ENCODE data around the gene GALNT9. TPM values are rescaled to one million over a fixed set of nuclear protein-coding genes. Genes with fewer than 3 reads are reported as not detected.

The GALNT9 gene
- total RNA-seq, 1 experiment from 2014 or later: not detected

DNA sequence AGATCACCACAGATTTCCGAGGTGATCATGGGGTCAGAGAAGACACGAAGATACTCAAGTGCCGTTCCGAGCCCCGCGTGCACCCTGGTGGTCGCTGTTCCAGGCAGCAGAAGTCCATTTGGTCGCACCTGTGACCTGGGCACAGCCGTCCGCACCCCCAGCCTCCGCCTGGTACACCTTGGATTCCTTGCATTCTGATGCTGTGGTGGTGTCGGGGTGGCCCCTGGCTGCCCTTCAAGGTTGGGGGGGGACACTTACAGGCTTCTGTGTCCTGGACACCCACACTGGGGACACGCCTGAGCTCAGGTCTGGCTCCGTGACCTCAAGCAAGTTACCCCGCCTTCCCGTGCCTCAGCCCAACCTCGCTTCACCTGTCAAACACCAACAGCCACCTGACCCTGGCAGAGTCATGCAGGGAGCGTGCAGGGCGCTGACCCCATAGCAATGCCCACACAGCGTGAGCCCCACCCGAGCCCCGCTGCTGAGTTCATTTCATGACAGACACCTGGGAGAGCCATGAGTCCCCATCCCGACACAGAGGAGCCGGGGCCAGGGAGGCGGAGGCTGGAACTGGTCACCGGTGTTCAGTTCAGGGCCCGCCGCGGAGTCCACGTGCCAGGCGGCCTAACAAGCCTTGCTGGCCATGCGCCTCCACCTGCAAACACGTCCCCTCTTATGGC, 17.9 kb upstream of the GALNT9 start:
- in situ Hi-C loops (cut with HindIII; ENCODE audit: low pct_unique_long_range_greater_than_20kb, low sequenced_read_pairs): no loop called here
- no peak for DNase-seq (ENCODE audit: low read depth, low spot score)

DNA sequence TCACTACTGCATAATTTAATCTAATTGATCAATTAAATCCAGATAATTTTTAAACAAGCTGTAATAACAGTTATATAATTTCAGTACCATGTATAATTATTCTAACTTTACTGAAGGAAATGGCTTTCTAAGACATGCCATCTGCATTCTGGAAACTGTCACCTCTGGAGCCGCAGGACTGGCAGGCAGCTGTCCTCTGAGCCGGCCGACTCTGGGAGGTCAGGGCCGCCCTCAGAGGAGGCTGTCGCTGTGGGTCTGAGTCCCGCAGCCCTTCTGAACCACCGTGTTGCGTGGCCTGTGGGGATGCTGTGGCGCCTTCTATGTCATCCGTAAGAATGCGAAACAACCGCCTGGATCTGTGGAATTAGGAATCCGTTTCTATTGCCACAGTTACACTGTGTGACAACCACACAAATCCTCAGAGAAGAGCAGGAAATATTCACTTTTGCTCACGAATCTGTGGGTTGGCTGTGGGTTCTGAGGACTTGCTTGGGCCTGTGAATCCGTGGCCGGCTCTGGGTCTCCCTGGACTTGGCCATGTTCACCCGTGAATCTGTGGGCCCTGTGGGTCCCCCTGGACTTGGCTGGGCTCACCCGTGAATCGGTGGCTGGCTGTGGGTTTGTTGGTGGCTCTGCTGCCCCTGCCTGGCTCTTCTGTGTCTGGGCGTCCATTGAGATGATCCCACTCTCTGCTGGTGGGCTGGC, 17.2 kb upstream of the GALNT9 start:
- DNase-seq (ENCODE audit: low read depth, low spot score): no peak
- in situ Hi-C loops (cut with HindIII; ENCODE audit: low pct_unique_long_range_greater_than_20kb, low sequenced_read_pairs): no loop called here

DNA sequence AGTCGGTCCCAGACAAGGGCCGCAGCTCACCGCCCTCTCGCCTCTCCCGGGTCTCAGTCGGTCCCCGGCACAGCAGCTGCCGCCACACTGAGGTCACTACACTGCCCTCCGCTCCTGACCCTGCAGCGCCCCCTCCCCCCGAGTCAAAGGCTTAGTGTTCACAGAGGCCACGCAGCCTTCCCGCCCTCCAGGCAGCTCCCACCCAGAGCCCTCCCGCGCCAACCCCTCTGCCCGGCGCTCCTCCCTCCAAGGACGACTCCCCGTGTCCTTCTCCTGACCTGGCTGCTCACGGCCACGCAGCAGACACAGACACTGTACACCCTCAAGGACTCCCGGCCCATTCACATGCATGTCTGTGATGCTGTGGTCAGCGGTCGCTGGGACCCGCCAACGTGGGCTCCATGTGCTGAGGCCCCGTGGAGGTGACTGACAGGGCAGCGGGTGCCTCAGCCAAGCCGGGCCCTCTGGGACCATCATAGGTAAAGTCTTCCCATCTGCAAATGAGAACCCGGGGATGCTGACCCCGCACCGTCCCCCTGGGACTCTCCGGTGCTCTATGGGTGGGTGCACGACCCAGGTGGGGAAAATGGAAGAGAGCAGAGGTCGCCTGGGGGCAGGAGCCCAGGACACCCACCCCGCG, 16.3 kb upstream of the GALNT9 start:
- in situ Hi-C loops (cut with HindIII; ENCODE audit: low pct_unique_long_range_greater_than_20kb, low sequenced_read_pairs): no loop called here

DNA sequence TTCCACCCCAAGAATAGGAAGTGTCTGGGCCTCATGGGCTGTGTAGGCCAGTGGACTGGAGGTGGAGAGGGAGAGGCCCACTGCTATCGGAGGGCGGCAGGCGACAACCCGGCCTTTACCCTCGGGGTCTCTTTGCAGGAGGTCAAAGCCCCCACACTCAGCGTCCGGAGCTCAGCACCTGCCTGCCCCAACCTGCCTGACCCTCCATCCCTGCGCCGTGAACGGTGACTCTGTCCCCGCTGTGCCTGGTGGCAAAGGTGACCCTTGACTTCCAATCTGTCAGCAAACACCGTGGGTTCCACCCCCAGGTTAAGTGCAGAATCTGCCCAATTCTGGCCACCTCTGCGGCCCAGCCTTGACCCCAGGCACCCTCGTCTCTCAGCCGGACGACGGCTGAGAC, 15.7 kb upstream of the GALNT9 start:
- in situ Hi-C loops (cut with HindIII; ENCODE audit: low pct_unique_long_range_greater_than_20kb, low sequenced_read_pairs): no loop called here
- no peak for DNase-seq (ENCODE audit: low read depth, low spot score)

More for the DNA sequence above, 16.3 kb upstream of the GALNT9 start:
- no peak for DNase-seq (ENCODE audit: low read depth, low spot score)

DNA sequence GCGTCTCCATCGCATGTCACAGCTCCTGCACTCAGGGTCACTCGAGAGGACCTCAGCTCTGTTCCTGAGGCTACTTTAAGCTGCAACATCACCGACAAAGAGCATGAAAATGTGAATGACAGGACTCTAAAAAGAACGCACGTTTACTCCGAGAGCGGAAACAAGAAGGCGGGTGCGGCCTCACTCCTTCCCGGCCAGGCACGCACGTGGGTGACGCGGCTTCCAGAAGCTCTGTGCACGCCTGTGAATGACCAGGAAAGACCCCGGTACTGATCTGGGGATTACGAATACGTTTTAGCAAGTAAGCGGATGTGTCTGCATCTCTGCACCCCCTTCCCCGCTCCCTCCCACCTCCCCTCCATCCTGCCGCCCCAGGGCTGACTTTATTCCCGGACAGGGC, 15.2 kb upstream of the GALNT9 start:
- in situ Hi-C loops (cut with HindIII; ENCODE audit: low pct_unique_long_range_greater_than_20kb, low sequenced_read_pairs): no loop called here
- no peak for DNase-seq (ENCODE audit: low read depth, low spot score)

DNA sequence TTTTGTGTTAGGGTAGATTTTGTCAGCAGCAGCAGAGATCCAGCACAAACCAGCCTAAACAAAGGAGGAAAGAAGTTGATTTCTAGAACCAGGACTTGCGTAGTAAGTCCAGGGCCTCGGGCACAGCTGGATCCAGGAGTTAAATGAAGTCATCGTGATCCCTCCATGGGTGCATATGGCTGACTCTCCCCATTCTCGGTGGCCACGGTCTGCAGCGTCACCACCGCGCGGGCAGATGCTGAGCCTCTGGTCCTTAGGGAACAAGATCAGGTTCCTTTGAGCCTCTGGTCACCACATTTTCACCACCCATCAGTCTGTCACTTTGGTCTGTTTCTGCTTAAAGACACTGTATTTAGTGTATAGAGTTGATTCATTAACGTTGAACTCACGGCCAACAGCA, 14.8 kb upstream of the GALNT9 start:
- no peak for DNase-seq (ENCODE audit: low read depth, low spot score)
- in situ Hi-C loops (cut with HindIII; ENCODE audit: low pct_unique_long_range_greater_than_20kb, low sequenced_read_pairs): no loop called here

DNA sequence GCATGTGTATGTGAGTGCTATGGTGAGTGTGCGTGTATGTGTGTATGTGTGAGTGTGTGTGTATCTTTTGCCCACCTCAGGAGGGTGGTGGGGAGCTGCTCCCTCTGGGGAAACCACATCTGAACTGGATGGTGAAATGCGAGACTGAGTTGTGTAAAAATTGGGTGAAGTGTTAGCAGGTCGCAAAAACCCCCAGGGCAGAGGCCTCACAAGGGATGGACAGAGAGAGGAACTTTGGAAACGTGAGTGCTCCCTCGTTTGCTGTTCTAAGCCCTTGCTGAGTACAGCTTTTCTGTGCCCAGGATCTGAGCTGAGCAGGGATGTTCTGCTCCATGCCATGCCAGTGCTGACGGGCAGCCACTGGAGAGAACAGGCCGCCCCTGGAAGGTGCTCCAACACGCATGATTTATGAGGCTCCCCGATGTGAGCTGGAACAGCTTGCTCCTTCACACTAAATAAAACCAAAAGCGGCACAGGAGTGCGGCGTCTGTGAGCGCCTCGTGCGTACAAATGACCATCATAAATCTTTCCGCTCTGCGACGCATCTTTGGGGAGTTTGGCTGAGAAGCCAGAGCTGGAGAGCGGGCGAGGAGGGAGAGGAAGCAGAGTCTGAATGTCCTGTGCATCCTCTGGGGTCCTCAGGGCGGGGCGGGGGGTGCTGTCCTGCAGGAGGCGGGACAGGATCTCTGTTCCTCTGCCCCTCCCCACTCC, 14.1 kb upstream of the GALNT9 start:
- in situ Hi-C loops (cut with HindIII; ENCODE audit: low pct_unique_long_range_greater_than_20kb, low sequenced_read_pairs): no loop called here
- no peak for DNase-seq (ENCODE audit: low read depth, low spot score)

DNA sequence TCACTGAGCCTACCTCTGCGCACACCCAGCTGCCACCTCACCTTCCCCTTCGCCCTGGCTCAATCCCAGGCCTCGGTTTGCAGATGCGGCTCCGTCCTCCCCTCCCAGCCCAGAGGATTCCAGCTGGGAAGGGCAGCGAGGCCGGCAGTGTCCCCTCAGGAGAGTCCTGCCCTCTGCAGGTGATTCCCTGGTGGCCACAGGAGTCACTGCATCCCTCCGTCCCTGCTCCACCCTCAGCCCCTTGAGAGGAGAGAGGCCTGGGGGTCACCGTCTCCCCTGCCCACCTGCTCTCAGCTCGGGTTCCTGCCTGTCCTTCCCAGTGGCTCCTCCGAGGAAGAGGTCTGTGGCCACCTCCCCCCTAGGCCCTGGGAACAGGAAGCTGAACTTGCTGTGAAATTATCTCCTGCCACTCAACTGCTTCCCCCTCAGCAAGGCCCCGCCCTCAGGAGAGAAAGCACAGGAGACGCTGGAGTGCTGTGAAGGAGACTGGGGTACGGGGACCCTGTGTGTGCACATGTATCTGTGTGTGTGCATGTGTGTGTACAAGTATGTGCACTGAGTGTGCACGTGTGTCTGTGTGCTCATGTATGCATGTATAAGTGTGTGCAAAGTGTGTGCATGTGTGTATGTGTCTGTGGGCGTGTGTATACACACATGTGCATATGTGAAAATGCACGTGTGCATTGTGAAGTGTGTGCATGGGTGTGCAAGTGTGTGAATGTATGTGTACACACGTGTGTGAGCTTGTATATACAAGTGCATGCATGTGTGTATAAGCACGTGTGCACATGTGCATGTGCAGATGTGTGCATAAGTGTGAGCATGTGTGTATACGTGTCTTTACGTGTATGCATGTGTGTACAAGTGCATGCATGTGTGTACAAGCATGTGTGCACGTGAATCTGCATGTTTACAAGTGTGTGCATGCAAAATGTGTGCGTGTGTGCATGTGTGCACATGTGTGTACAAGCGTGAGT, 13.2 kb upstream of the GALNT9 start:
- in situ Hi-C loops (cut with HindIII; ENCODE audit: low pct_unique_long_range_greater_than_20kb, low sequenced_read_pairs): no loop called here
- no peak for DNase-seq (ENCODE audit: low read depth, low spot score)

DNA sequence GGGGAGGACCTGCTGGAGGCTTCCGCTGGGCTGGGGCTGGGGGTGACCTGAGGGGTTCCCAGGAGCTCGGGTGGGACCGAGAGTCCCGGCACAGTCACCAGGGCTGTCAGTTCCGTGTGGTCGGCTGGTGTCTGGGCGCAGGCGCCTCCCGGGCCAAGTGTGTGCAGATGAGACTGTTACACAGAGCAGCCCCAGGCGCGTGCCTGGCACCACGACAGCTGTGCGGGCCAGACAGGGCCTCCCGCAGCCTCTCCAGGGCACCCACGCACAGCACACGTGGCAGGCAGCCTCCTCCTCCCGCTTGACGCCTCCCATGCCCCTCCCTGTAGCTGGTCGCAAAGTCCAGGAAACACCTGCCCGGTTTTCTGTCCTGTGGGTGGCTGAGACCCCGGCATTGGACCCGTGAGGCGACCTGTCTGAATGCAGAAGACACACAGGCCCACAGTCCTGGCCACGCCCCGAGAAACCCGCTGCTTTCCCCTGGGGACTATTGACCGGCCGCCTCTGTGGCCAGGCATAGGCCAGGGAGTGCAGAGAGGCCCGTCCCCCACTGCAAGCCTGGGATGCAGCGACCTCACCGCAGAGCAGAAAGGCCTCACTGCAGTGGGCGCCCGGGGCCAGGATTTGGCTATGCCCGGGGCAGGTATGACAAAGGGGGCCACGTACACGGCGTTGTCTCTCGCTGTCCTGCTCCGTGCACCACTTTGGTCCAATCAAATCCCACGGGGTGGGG, 12.1 kb upstream of the GALNT9 start:
- in situ Hi-C loops (cut with HindIII; ENCODE audit: low pct_unique_long_range_greater_than_20kb, low sequenced_read_pairs): no loop called here
- DNase-seq (ENCODE audit: low read depth, low spot score): no peak

DNA sequence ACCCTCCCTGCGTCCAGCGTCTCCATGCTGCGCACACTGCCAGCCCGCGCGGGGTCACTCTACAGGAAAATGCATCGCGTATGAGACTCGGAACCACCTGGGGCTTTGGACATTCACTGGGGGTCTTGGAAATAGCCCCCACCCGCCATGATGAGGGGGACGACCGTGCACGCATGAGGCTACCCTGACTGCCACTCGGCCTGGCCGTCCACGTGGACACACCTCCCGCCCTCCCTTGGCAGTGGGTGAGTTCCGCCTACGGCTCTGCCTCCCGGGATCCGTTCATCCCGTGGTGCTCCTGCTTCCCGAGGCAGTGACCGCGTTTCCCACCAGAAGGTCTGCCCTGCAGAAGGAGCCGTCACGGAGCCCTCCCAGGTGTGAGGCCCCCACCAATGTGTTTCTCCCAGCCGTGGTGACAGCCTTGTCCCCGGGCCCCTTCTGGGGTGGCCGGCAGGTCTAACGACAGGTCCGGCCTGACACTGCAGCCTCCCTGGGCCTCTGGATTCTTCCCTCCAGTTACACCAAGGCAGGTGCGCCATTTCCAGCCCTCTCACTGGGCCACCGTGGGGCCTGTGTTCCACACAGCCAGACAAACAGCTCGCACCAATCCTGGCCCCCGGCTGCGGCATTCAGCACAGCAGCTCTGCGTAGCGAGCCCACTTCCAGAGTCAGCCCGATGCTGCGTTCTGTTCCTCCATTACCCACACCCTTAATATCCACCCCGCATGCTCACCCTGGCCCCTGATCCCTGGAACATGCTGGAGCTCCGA, 11.1 kb upstream of the GALNT9 start:
- DNase-seq (ENCODE audit: low read depth, low spot score): no peak
- in situ Hi-C loops (cut with HindIII; ENCODE audit: low pct_unique_long_range_greater_than_20kb, low sequenced_read_pairs): no loop called here

DNA sequence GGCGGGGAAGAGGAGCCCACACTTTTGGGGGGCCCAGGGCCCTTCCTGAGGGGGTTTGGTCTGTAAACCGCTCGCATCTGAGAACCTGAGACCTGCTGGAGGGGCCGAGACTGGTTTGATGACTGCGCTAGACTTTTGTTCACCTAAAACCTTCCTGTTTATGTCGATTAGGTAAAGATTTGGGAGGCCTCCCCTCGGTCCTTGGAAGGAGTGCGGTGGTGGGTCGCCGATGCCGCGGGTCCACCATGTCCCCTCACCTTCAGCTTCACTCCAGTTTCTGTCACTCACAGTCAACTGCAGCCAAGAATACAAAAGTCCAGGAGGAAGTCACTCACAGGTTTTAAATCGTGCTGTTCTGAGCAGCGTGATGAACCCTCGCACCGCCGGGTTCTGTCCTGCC, 10.5 kb upstream of the GALNT9 start:
- in situ Hi-C loops (cut with HindIII; ENCODE audit: low pct_unique_long_range_greater_than_20kb, low sequenced_read_pairs): no loop called here
- DNase-seq (ENCODE audit: low read depth, low spot score): no peak

DNA sequence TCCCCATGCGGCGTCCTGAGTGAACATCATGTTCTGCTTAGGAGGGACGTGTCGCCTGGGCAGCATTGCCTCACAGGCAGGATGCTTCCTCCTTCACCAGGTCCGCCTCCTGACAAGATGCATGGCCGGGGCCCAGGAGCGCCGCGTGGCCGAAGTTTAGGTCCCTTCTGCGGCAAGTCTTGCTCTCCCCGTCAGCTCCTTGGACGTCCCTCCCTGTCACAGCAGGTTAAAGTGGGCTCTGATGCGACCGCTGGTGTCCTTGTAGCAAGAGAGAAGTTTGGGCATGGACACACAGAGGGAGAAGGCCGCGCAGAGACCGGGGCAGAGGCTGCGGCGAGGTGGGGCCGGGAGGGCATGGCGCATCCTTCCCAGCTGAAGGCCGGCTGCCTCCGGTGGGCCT, 9.4 kb upstream of the GALNT9 start:
- DNase-seq (ENCODE audit: low read depth, low spot score): no peak
- in situ Hi-C loops (cut with HindIII; ENCODE audit: low pct_unique_long_range_greater_than_20kb, low sequenced_read_pairs): no loop called here

DNA sequence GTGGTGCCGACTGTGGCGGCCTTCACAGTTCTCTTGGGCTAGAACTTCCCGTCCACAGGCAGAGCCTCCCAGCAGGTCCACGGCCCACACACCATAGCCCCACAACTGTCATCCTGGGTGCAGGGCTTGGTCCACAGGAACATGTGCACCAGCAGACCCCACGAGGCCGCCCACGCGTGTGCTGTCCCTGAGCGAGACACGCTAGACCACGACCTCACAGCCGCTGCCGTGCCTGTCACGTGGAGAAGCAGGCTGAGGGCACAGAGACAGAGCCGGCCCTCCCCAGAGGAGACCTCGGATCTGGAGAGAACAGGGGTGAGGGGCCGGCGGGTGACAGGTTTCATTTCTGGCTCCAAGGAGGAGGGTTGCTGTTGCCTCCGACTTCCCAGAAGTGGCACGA, 8.9 kb upstream of the GALNT9 start:
- in situ Hi-C loops (cut with HindIII; ENCODE audit: low pct_unique_long_range_greater_than_20kb, low sequenced_read_pairs): no loop called here
- no peak for DNase-seq (ENCODE audit: low read depth, low spot score)

DNA sequence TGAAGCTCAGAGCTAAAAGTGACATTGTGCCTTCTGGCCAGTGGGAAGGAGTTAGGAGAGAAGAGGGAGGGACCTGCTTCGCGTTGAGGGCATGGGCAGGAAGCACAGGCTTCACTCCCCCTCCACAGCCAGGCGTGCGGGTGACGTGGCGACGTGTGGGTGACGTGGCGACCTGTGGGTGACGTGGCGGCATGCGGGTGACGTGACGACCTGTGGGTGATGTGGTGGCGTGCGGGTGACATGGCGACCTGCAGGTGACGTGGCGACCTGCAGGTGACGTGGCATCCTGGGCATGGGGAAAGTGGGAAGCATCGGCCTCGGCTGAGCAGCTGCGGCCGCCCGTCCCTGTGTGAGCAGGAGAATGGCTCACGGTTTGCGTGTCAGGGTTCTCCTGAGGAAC, 8.2 kb upstream of the GALNT9 start:
- DNase-seq (ENCODE audit: low read depth, low spot score): no peak
- in situ Hi-C loops (cut with HindIII; ENCODE audit: low pct_unique_long_range_greater_than_20kb, low sequenced_read_pairs): no loop called here

DNA sequence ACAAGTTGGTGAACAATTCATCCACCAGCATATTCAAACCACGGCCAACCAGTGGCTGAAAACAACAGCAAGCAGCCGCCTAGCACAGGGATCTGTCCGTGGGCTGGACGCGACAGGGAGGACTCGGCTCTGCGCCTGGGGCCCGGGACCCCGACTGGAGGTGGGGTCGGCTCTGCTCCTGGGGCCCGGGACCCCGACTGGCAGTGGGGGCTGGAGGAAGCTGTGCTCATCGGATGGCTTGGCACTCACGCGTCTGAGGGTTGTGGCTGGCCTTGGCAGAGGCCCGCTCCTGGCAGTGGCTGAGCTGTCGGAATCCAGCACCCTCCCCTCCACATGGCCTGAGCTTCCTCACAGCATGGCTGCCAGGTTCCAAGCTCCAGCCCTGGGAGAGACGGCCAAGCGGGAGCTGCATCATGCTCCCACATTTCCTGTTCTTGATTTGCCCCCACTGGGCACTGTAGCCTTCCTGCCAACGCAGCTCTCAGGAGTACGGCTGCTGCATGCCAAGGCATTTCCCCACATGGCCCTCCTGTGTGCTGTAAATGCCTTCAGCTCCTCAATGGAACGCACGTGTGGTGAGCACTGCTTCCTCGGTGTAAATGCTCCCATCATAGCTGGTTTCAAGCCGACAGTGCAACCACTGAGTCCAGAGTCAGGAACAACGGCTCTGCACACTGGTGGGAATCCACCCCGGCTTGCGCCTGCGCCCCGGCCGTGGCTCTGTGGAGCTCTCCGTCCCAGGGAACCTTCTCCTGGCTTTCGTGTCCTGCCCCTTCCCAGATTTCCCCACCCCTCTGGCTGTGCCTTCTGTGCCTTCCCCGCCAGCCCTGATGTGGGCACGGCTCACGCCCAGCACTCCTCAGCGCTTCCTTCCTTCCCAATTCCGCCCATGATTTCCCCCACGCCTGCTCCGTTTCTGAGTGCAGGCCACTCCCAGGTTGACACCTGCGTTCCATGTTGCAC, 7.3 kb upstream of the GALNT9 start:
- in situ Hi-C loops (cut with HindIII; ENCODE audit: low pct_unique_long_range_greater_than_20kb, low sequenced_read_pairs): no loop called here
- no peak for DNase-seq (ENCODE audit: low read depth, low spot score)

All from SK-MEL-5 (cell line).